Kidney (tissue), 14 donors: Measurements from ENCODE around the gene SPON1. TPM values are rescaled to one million over a fixed set of nuclear protein-coding genes. Genes with fewer than 3 reads are reported as not detected.

Experiments used
- DNase-seq, 5 donors: peaks; one replicate each; pipeline ENCODE4 v3.0.0-alpha.2; 2013 to 2020
- FAIRE-seq: peaks from 2 replicates; lab custom pipeline; 2012; peaks lifted over from hg19 to GRCh38; lab: Jason Lieb, UNC
- H3K27ac ChIP-seq, 2 donors: one replicate each; pipeline ENCODE4 v1.7.0; 2013; ENCODE audit warnings: low read depth in 2 of 2, low read length in 2 of 2, inconsistent platforms in 1 of 2
- H3K27me3 ChIP-seq: one replicate; pipeline ENCODE4 v1.7.1; 2013; ENCODE audit warnings: low read length, inconsistent platforms; ENCODE audit not compliant: control insufficient read depth, insufficient read depth
- H3K36me3 ChIP-seq, 3 donors: one replicate each; pipeline versions ENCODE4 v1.7.0 to v1.7.1; 2013; ENCODE audit warnings: low read length in 3 of 3, control low read depth in 1 of 3, inconsistent platforms in 1 of 3; ENCODE audit not compliant: insufficient read depth in 3 of 3, control insufficient read depth in 2 of 3
- H3K4me1 ChIP-seq, 3 donors: one replicate each; pipeline versions ENCODE4 v1.7.0 to v1.7.1; 2013; ENCODE audit warnings: low read length in 3 of 3, inconsistent platforms in 1 of 3, low read depth in 1 of 3; ENCODE audit not compliant: control insufficient read depth in 2 of 3, insufficient read depth in 2 of 3
- H3K4me3 ChIP-seq, 3 donors: one replicate each; pipeline versions ENCODE4 v1.7.0 to v1.8.1; 2013; ENCODE audit warnings: low read length in 3 of 3, control low read depth in 1 of 3, inconsistent platforms in 1 of 3
- H3K9ac ChIP-seq, 3 donors: one replicate each; pipeline versions ENCODE4 v1.7.0 to v1.7.1; 2013; ENCODE audit warnings: low read length in 3 of 3, control low read depth in 1 of 3, inconsistent platforms in 1 of 3
- H3K9me3 ChIP-seq, 3 donors: one replicate each; pipeline versions ENCODE4 v1.7.0 to v1.7.1; 2013; ENCODE audit warnings: low read length in 3 of 3, control low read depth in 1 of 3, inconsistent platforms in 1 of 3; ENCODE audit not compliant: control insufficient read depth in 2 of 3, insufficient read depth in 1 of 3
- CTCF ChIP-seq: IDR thresholded peaks from 3 replicates; pipeline ENCODE4 v1.5.1; 2012; ENCODE audit warnings: mild to moderate bottlenecking, moderate library complexity, borderline replicate concordance; ENCODE audit not compliant: insufficient read depth; ENCODE audit errors: extremely low read depth
- intact Hi-C: fragments of 100-400 bp; cut with DNase I; formaldehyde crosslinking; loops from one replicate; pipeline ENCODE4 v1.11.1; 2022
- polyA plus RNA-seq: library from polyadenylated mRNA; stranded (reverse); fragments of 350-450 nt; fragmentation: Illumina TruSeq; extraction: RNeasy Lipid Tissue Mini Kit (QIAGEN cat#74804); gene quantifications from one replicate; pipeline ENCODE4 v1.2.3, GENCODE V29; 2014; ENCODE audit warnings: low read depth, low replicate concordance; ENCODE audit not compliant: insufficient read depth
- total RNA-seq: library from RNA; stranded (reverse); fragmentation: NEBNext Ultra II Directional; extraction: Animal tissue kit (Norgen Biotek cat#: 25700); gene quantifications from one replicate; pipeline ENCODE4 v1.2.1, GENCODE V29; 2021
- donor health status: control.
- donor health status: control.
- donor health status: control.
- donor health status: control.
- donor health status: control.
- donor health status: DM: yes; HTN: yes; CAD: no.
- donor health status: Normal renal cell carcinoma (clear cell type).

The SPON1 gene
- total and polyA plus RNA-seq, 2 donors from 2014 or later: 3.8 to 77.9 TPM

DNA sequence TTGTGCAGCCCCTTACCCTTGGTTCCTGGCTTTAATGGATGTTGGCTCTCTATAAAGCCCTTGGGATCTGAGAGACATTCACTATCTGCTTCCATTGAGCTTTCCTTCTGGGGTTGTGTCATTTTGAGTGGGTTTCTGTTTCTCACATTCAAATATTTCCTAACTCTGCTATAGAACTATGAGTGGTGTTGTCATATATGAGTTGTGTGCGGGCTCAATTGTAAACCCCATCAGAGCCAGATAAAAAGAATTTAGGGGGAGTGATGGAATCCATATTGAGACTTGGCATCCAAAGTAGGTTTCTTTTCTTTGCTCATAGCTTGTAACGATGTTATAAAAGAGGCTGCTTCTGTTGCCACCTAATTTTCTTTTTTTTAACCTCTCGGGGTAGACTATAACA, 41.8 kb upstream of the SPON1 start:
- intact Hi-C loops: no loop called here
- H3K9ac ChIP-seq: no peak overlapping the region
- FAIRE-seq (no peak), DNase-seq (no peak)
- H3K4me3 ChIP-seq: no peak overlapping the region
- H3K9me3 ChIP-seq: no peaks in the 10 kb centered on the region
- H3K27ac ChIP-seq: no peak overlapping the region
- H3K27me3 ChIP-seq: no peaks in the 10 kb centered on the region
- TF ChIP-seq CTCF: no peak
- H3K36me3 ChIP-seq: no peaks in the 10 kb centered on the region
- peaks cover 3 to 12% (median 8%) of the 10 kb centered on the region in 3 donors for H3K4me1 ChIP-seq

GRCh38 chr11:13921545-13921944, 41.0 kb upstream of the SPON1 start:
- TF ChIP-seq CTCF: no peak
- Histone ChIP-seq H3K27me3 (no peaks in the 10 kb centered on the region), H3K4me1 (peaks cover 3 to 12% (median 8%) of the 10 kb centered on the region in 3 donors), H3K27ac (no peak overlapping the region), H3K36me3 (no peaks in the 10 kb centered on the region), H3K4me3 (no peak overlapping the region), H3K9me3 (no peaks in the 10 kb centered on the region), H3K9ac (no peak overlapping the region)
- DNase-seq (no peak), FAIRE-seq (no peak)
- intact Hi-C loops: no loop called here

DNA sequence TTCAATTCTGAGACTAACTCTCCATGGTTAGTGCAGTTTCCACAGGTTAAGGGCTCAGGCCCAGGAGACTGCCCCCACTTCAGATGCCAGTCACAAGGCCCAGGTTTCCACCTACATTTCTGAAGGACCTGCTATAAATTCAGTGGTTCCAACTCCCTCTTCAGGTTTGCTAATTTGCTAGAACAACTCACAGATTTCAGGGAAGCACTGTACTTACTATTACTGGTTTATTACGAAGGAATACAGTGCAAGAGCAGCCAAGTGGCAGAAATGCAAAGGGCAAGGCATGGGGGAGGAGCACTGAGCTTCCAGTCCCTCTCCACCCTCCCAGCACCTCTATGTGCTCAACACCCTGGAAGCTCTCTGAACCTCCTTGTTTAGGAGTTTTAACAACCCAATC, 39.3 kb upstream of the SPON1 start:
- TF ChIP-seq CTCF: no peak
- Histone ChIP-seq H3K4me3 (no peak overlapping the region), H3K9me3 (no peaks in the 10 kb centered on the region), H3K36me3 (no peaks in the 10 kb centered on the region), H3K4me1 (peaks cover 3 to 12% (median 8%) of the 10 kb centered on the region in 3 donors), H3K27ac (no peak overlapping the region), H3K27me3 (no peaks in the 10 kb centered on the region), H3K9ac (no peak overlapping the region)
- intact Hi-C loops: no loop called here
- FAIRE-seq (no peak), DNase-seq (peak in 3 of 5 donors; percentile 50 to 70 (median 68))
